ENCODE measurements around the gene THSD4.

DNA sequence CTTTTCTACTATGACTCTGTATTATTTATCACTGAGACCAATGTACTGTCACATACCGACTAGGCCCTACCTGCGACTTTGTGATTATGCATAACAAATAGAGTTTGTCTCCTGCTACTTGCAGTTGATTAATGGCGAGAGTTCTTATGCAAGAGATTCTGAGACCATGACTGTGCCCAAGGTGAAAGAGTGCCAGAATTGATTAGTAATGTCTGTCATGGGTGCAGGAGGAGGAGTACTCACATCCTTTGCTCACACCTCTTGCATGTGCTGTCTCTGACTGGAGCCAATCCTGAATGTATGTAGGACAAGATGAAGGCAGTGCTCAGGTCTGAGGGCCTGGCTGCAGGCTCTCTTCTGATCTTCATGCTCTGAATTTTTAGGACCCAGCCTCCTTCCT is 260.7 kb downstream of the THSD4 start:
- TF ChIP-seq CTCF (IDR thresholded peaks at IDR 0.05) (no peak), POLR2A (IDR thresholded peaks at IDR 0.05) (no peak)

Data from thyroid gland (tissue), 4 donors.